CD4-positive, alpha-beta T cell treated with Interleukin-15 for 4 hours (primary cell): ENCODE data around the gene LRRC56.
"Not testable (repeated sequence)": the region's sequence is repeated elsewhere in the genome, so short reads cannot be mapped to it uniquely, and the experiment has no call there.

Experiments used
- DNase-seq: peaks from one replicate; pipeline ENCODE4 v3.0.0-alpha.2; 2020; ENCODE audit warnings: low spot score

Gene LRRC56

GRCh38 chr11:501683-502287 is 35.5 kb upstream of the LRRC56 start:
- no peak for DNase-seq

- DNase-seq = no peak
These were observed 34.8 kb upstream of the LRRC56 start for GRCh38 chr11:502288-503178.

DNA sequence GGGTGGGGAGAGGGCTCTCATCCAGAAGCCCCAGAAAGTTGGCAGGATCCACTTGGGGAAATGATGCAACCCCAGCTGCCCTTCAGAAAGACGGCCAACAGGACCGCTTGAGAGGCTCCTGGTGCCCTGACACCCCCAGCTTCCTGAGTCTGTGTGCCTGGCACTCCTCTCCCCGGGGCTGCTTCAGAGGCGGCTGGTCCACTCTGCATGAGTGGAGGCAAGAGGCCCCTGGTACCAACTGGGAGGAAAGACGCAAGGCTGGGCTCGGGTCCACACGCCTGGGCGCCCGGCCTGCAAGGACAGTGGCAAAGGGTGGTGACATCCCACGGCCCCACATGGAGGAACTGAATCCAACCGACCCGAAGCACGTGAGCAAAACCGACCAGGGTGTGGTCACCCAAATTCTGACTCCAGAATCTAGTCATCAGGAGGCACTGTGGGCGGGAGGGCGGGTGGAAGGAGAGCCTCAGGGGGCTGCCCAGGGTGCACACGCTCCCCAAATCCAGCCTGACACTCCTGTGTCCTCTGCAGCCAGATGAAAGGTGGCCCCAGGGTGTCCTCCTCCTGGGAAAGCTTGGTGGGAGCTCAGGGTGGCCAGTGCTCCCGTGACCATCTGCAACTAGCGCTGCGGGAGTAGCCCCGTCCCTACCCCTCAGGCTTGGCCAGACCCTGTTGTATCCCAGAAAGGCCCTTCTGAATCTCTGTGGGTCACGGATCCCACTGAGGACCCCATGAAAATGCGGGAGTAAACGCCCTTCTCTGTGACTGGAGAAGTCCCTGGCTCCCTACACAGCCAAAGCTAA is 33.9 kb upstream of the LRRC56 start:
- peak; percentile 18 for DNase-seq

- no peak for DNase-seq
These were observed 33.0 kb upstream of the LRRC56 start for GRCh38 chr11:504053-504993.

GRCh38 chr11:504994-505344 is 32.4 kb upstream of the LRRC56 start:
- no peak for DNase-seq

DNA sequence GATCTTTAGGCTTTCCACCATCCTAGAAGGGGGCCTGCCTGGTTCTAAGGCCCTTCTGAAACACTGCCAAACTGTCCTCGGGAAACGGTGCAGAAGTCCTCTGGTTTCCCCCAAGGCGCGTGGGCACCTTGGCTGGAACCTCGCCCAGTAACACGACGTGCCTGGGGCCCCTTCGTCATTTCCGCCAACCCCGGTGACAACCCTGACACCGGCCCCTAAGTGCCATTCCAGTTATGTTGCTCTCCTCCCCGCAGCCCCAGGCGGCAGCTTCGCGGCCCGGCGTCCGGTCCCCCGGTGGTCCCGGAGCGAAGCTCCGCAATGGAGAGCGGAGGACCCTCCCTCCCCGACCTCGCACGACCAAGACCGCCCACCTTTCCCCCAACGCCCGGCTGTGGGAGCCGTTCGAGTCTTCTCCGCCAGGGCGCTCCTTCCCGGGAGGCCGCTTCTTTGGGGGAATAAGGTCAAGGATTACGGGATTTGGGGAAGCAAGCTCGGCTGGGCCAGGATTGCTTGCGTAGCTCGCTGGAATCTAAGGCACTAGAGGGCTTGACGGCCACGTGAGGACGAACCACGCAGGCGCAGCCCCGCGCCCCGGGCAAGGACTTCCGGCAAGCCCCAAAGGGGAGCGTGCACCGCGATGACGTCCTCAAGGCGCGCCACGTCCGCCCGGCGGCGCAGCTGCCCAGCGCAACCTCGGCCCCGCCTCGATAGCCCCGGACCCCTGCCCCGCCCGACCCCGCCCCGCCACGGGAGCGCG is 30.9 kb upstream of the LRRC56 start:
- peak; percentile 96 for DNase-seq

- peak; percentile 98 for DNase-seq
These were observed 30.2 kb upstream of the LRRC56 start, which contains the start of gene RNH1 for GRCh38 chr11:506995-507726. RNH1 (minus strand) TSS chr11:507242; CDS start chr11:502162, 5,080 bp downstream.

DNA sequence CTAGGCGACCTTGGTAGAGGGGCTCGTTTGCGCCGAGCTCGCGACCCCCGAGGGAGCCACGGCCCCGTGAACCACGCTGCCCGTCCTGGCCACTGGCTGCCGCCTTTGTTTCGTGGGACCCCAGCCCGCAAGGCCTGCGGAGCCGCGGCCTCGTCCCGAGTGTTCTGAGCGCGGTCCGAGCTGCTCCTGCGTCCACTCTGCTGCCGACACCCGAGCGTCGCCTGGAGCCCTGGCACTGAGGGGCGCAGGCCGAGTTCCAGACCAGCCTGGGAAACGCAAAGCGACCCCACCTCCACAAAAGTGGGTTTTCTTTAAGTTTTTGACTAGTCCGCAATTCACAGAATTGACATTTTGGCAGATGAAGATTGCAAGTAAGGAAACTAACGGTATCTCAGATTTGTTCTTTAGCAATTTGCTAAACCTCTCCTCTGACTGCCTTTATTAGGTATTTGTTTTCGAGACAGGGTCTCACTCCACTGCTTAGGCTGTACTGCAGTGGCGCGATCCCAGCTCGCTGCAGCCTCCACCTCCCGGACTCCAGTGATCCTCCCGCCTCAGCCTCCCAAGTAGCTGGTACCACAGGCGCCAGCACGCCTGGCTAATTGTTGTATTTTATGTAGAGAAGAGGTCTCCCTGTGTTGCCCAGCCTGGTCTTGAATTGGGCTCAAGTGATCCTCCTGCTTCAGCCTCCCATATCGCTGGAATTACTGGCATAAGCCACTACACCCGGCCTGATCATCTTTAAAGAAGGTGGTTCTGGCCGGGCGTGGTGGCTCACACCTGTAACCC is 29.4 kb upstream of the LRRC56 start:
- DNase-seq = no peak

- DNase-seq = no peak
These were observed 28.4 kb upstream of the LRRC56 start for GRCh38 chr11:508956-509355.

DNA sequence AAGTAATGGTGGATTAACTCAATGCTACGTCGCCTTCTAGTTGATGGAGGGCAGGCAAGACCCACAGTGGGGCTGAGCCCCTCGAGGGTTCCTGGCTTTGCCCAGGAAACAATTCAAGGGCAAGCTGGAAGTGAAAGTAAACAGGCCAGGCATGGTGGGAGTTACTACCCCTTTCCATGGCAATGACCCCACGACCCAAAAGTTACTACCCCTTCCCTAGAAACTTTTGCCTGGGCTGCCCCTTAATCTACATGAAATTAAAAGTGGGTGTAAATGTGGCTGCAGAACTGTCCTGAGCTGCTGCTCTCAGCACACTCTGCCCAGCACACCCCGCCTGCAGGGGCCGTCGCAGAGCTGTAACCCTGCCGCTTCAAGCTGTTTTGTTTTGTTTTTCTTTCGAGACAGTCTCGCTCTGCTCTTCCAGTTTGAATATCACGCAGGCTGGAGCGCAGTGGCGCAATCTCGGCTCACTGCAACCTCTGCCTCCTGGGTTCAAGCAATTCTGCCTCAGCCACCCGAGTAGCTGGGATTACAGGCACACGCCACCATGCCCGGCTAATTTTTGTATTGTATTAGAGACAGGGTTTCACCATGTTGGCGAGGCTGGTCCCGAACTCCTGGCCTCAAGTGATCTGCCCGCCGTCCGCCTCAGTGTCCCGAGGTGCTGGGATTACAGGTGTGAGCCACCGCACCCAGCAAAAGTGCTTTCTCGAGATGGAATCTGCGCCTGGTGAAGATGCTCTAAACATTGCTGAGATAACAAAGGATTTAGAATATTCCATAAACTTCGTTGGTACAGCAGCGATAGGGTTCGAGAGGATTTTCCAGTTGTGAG is 24.3 kb upstream of the LRRC56 start:
- no peak for DNase-seq

DNA sequence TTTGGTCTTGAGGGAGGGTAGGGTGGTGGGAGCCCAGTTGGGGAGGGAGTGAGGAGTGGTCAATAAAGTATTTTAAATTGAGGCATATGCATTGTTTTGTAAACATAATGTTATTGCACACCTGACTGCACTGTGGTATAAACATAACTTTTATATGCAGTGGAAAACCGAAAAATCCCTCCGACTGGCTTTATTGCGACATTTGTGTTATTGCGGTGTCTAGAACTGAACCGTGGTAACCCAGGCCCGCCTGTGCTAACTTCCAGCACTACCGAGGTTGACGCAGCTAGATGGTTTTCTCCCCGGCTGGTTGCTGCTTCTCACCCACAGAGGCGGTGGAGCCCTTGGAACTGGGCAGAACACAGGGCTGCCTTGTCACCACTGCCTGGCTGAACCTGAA is 22.7 kb upstream of the LRRC56 start:
- DNase-seq = no peak

GRCh38 chr11:515131-515530 is 22.2 kb upstream of the LRRC56 start:
- no peak for DNase-seq

DNA sequence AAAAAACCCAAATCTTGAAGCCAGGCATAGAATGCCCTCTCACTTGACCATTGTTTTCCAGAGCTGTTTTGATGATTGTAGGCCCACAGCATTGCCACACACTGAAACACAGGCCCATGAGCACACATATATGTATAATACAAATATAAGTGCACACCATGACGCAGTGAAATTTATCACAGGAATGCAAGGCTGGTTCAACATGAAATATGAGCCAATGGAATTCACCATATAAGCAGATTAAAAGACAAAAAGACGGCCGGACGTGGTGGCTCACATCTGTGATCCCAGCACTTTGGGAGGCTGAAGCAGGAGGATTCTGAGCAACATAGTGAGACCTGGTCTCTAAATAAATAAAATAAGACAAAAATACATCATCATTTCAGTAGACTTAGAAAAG is 20.9 kb upstream of the LRRC56 start:
- no peak for DNase-seq

- not testable (repeated sequence) for DNase-seq
These were observed 20.2 kb upstream of the LRRC56 start for GRCh38 chr11:516918-517685.

DNA sequence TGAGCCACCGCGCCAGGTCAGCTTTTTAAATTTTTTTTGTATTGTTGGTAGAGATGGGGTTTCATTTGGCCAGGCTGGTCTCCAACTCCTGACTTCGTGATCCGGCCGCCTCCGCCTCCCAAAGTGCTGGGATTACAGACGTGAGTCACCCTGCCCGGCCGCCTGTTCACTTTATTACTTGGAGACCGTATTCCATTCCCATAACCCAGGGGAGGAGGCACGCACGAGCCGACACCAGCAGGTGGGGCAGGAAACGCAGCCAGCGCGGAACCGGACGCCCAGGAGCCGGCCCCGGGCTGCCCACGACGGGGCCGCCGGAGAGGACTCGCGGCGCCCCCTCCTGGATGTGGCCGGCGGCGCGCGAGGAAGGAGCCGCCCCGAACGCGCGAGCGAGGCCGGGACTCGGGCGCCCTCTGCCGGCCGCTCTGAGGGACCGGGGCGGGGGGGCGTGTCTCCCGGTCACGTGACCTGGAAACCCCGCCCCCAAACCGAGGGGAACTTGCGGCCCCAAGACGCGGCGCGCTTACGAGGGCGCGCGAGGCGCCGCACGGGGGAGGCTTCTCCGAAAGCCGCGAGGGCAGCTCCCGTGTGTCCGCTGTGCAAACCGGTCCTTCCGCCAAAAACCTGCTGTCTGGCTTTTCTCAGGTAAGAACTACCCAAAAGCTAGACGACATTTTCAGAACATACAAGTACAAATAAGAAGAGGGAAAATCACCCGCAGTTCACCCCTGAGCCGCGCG is 18.7 kb upstream of the LRRC56 start:
- peak; percentile 85 for DNase-seq

DNA sequence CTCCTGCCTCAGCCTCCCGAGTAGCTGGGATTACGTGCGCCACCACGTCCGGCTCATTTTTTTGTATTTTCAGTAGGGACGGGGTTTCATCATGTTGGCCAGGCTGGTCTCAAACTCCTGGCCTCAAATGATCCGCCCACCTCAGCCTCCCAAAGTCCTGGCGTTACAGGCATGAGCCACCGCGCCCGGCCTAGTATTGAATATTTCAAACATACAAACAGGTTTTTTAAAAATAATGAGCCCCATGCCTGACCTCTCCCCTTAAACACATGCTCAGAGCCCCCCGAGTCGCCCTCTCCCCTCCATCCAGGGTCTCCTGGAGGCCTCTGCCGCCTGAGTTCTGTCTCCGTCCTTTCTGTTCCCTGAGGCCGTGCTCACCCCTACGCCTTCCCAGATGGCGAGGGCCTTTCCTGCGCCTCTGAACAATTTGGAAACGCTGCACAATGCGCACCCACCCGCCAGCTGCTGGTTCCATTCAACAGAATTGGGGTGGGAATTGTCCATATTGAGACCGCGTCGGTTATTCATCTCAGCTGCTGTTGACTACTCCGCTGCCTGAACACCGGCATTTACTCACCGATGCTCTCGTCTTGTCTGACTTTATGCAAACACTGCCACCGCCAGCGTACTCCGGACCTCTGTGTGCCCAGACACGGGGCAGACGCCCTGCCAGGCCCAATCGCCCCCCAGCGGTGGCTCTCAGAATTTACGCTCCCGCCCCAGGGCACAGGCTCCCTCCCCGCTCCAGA is 16.7 kb upstream of the LRRC56 start:
- no peak for DNase-seq
